HEK293T (cell line): ENCODE data around the gene GMCL1.

ENCODE experiments used
- CTCF ChIA-PET: fragments of 350-600 bp; formaldehyde crosslinking; extraction: SDS; loops from one replicate; lab custom pipeline; 2021; ENCODE audit warnings: antibody characterized with exemption, inconsistent platforms; lab: Yijun Ruan, JAX
- POLR2A ChIA-PET: fragments of 350-600 bp; formaldehyde crosslinking; extraction: SDS; loops from one replicate; lab custom pipeline; 2020; ENCODE audit warnings: antibody characterized with exemption, inconsistent platforms; lab: Yijun Ruan, JAX
- DNase-seq: peaks from one replicate; pipeline ENCODE4 v3.0.0; 2012; ENCODE audit warnings: mixed read lengths; ENCODE audit errors: extremely low spot score
- ARNT ChIP-seq: fragments of 450-650 bp; IDR thresholded peaks from 2 replicates; pipeline ENCODE4 v1.6.1; 2017; ENCODE audit warnings: mild to moderate bottlenecking
- BHLHE40 ChIP-seq: fragments of 450-650 bp; IDR thresholded peaks from 2 replicates; pipeline ENCODE4 v1.6.1; 2016; ENCODE audit warnings: mild to moderate bottlenecking, moderate library complexity, borderline replicate concordance
- CTBP1 ChIP-seq: fragments of 450-650 bp; IDR thresholded peaks from 2 replicates; pipeline ENCODE4 v1.6.1; 2016; ENCODE audit warnings: borderline replicate concordance
- ELF4 ChIP-seq: fragments of 450-650 bp; IDR thresholded peaks from 2 replicates; pipeline ENCODE4 v1.6.1; 2017; ENCODE audit warnings: antibody characterized with exemption
- FOXA1 ChIP-seq: fragments of 450-650 bp; IDR thresholded peaks from 2 replicates; pipeline ENCODE4 v1.6.1; 2016; ENCODE audit warnings: mild to moderate bottlenecking
- FOXK2 ChIP-seq: fragments of 450-650 bp; IDR thresholded peaks from 2 replicates; pipeline ENCODE4 v1.6.1; 2016; ENCODE audit warnings: mild to moderate bottlenecking
- FOXM1 ChIP-seq: fragments of 450-650 bp; IDR thresholded peaks from 2 replicates; pipeline ENCODE4 v1.6.1; 2017; ENCODE audit warnings: mild to moderate bottlenecking, borderline replicate concordance
- HDGF ChIP-seq: fragments of 450-650 bp; IDR thresholded peaks from 2 replicates; pipeline ENCODE4 v1.6.1; 2017; ENCODE audit warnings: antibody characterized with exemption, borderline replicate concordance
- L3MBTL2 ChIP-seq: fragments of 450-650 bp; conservative IDR thresholded peaks from 2 replicates; pipeline ENCODE4 v1.6.1; 2016; ENCODE audit warnings: mild to moderate bottlenecking
- LEF1 ChIP-seq: fragments of 450-650 bp; IDR thresholded peaks from 2 replicates; pipeline ENCODE4 v1.6.1; 2017; ENCODE audit warnings: mild to moderate bottlenecking, borderline replicate concordance
- NFRKB ChIP-seq: fragments of 450-650 bp; IDR thresholded peaks from 2 replicates; pipeline ENCODE4 v1.6.1; 2016; ENCODE audit warnings: mild to moderate bottlenecking, moderate library complexity
- SP1 ChIP-seq: fragments of 450-650 bp; IDR thresholded peaks from 2 replicates; pipeline ENCODE4 v1.6.1; 2017
- SUZ12 ChIP-seq: fragments of 450-650 bp; IDR thresholded peaks from 2 replicates; pipeline ENCODE4 v1.6.1; 2016; ENCODE audit warnings: mild to moderate bottlenecking
- TARDBP ChIP-seq: fragments of 450-650 bp; IDR thresholded peaks from 2 replicates; pipeline ENCODE4 v1.6.1; 2016
- ZNF384 ChIP-seq: fragments of 450-650 bp; IDR thresholded peaks from 2 replicates; pipeline ENCODE4 v1.6.1; 2016
- TF ChIP-seq, protein P1 (sequence below): fragments of 450-650 bp; IDR thresholded peaks from 2 replicates; pipeline ENCODE4 v1.6.1; 2016

Gene GMCL1

DNA sequence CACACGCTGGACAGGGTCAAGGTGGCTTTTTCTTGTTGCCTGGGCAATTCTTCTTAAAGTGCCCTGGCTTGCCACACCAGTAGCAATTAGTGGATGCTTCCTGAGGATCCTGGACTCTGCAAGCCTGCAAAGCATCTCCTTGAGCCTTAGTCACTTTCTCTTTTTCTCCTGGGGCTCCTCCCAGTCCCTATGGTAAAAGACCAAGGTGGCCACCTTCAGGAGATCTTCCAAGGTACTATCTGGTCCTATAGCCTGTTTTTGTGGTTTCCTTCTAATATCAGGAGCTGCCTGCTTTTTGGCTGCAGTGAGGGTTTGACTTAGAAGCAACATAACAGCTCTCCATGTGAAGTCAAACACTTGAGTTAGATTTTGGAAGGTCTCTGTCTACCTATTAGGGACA lies 33.3 kb upstream of the GMCL1 start:
- ChIA-PET POLR2A (no interaction called here), CTCF (interaction anchor here (1.5 kb wide), 1 partner anchor 71 kb away, joined by 11 read pairs; no protein-coding TSS in a partner anchor)
- TF ChIP-seq BHLHE40 (no peak), FOXM1 (no peak), LEF1 (no peak), SUZ12 (no peak), L3MBTL2 (no peak), ARNT (no peak), FOXA1 (no peak), TARDBP (no peak), SP1 (no peak), ZNF384 (no peak), HDGF (no peak), ELF4 (no peak), FOXK2 (no peak), NFRKB (no peak), CTBP1 (no peak)
- TF ChIP-seq, protein P1, sequence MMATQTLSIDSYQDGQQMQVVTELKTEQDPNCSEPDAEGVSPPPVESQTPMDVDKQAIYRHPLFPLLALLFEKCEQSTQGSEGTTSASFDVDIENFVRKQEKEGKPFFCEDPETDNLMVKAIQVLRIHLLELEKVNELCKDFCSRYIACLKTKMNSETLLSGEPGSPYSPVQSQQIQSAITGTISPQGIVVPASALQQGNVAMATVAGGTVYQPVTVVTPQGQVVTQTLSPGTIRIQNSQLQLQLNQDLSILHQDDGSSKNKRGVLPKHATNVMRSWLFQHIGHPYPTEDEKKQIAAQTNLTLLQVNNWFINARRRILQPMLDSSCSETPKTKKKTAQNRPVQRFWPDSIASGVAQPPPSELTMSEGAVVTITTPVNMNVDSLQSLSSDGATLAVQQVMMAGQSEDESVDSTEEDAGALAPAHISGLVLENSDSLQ, result no peak
- no peak for DNase-seq

GRCh38 chr2:69797235-69797634 lies 32.2 kb upstream of the GMCL1 start:
- POLR2A ChIA-PET, result no interaction called here
- CTCF ChIA-PET, result interaction anchor here (1.5 kb wide), 1 partner anchor 72 kb away, joined by 11 read pairs; no protein-coding TSS in a partner anchor
- no peak for TF ChIP-seq FOXK2
- no peak for TF ChIP-seq TARDBP
- no peak for TF ChIP-seq ELF4
- no peak for TF ChIP-seq SUZ12
- DNase-seq, result no peak

DNA sequence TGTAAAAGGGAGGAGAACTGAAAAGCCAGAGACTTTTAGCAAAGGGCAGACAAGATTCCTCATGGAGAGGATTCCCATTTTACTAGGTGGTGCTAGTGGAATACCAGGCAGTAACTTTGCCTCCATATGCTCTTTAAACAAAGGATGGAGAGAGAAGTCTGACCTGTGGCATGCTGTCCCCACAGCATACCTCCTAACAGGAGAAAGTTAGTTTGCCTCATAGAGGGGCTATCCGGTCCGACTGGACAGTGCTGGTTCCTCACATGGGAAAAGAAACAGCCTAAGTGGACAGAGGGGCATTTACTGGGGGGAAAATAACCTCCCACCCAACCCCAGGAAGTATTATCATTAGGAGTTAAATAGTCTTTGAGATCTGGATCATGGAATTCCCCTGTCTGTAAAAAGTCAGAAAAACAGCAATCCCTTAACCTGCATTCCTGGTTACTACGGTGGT lies 31.6 kb upstream of the GMCL1 start:
- no peak for TF ChIP-seq SP1
- TF ChIP-seq LEF1, result no peak
- TF ChIP-seq CTBP1, result no peak
- TF ChIP-seq HDGF, result no peak
- no peak for TF ChIP-seq L3MBTL2
- no peak for TF ChIP-seq BHLHE40
- no peak for TF ChIP-seq ARNT
- no peak for TF ChIP-seq FOXA1
- TF ChIP-seq, protein P1, result no peak
- no peak for TF ChIP-seq SUZ12
- TF ChIP-seq FOXK2, result no peak
- TF ChIP-seq NFRKB, result no peak
- no peak for TF ChIP-seq TARDBP
- TF ChIP-seq ZNF384, result no peak
- TF ChIP-seq FOXM1, result no peak
- no peak for TF ChIP-seq ELF4
- POLR2A ChIA-PET, result no interaction called here

DNA sequence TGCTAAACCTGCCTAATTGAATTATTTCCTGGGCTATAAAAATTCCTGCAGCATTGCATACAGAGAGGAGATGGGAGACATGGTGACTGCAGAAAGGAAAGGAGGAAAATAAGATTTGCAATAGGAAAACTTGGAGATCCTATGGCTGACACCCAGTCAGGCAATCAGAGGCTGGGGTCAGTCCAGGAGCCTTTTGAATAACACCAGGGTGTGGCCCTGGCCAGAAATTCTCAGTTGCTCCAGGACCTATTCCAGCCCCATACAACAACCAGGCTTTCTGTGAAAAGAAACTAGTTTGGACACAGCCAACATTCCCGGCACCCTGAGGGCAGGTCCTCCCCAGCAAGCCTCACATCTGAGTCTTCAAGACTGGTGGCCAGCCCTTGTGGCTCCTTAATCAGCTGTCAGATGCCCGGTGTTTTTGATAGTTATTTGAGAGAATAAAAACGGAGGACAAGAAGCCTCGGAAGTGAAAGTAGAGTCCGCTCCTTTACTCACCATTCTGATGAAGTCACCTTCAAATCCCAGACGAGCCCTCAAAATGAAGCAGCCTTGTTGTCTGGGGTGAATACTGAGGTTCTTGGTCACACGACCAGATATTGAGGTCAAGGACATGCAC lies 31.1 kb upstream of the GMCL1 start:
- POLR2A ChIA-PET, result interaction anchor here (1.4 kb wide), 2 partner anchors 10 to 57 kb away, joined by 5 read pairs; partner anchors contain the start of gene ANXA4
- DNase-seq, result no peak
- CTCF ChIA-PET, result interaction anchor here (1.0 to 2.0 kb wide), 2 partner anchors 11 to 74 kb away, joined by 3 to 11 read pairs; no protein-coding TSS in a partner anchor
- TF ChIP-seq ARNT (no peak), BHLHE40 (no peak), FOXM1 (no peak), CTBP1 (no peak), NFRKB (no peak), SP1 (no peak), SUZ12 (no peak), FOXA1 (no peak), L3MBTL2 (no peak), TARDBP (no peak), ELF4 (no peak), HDGF (no peak), FOXK2 (no peak), LEF1 (no peak), ZNF384 (no peak)
- TF ChIP-seq, protein P1, result no peak

More for the DNA sequence above, 31.6 kb upstream of the GMCL1 start:
- CTCF ChIA-PET, result no interaction called here
- no peak for DNase-seq

GRCh38 chr2:69798909-69799526 lies 30.4 kb upstream of the GMCL1 start:
- POLR2A ChIA-PET, result interaction anchor here (1.1 to 1.4 kb wide), 3 partner anchors 9 to 58 kb away, joined by 4 to 5 read pairs (median 5); partner anchors contain the start of gene ANXA4
- TF ChIP-seq, protein P1, result peak; percentile 96
- TF ChIP-seq ELF4, result no peak
- no peak for TF ChIP-seq HDGF
- no peak for TF ChIP-seq FOXA1
- peak; percentile 32 for DNase-seq
- CTCF ChIA-PET, result interaction anchor here (0.5 to 2.0 kb wide), 5 partner anchors 9 to 1623 kb away, joined by 3 to 11 read pairs (median 3); no protein-coding TSS in a partner anchor
